ENCODE results near the gene CEP85. TPM values are rescaled to one million over a fixed set of nuclear protein-coding genes. Genes with fewer than 3 reads are reported as not detected.

CEP85 gene
- total and polyA plus RNA-seq, 9 of the 15 experiments (the other 6 are each of a cell fraction or from before 2014, with no cell fraction given) = 42.1 to 140 (median 92.6) TPM

DNA sequence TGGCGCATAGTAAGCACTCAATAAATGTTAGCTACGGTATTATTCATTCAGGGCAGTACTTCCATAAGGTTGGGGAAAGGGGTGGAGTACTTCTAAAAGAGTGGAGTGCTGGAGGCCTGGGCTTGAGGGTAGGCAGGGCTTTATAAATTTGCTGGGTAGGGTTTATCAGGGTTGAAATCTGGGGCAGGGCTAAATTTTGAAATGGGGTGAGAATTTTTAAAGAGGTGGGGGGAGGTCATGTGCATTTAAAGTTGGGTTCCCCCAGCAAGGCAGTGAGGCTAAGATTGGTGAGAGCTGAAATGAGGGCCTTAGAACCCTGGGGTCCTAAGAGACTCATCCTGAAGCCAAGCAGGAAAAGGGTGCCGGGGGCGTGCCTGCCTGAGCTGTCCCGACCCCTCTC lies 33.6 kb upstream of the CEP85 start (continued):
- TF ChIP-seq, protein P1, sequence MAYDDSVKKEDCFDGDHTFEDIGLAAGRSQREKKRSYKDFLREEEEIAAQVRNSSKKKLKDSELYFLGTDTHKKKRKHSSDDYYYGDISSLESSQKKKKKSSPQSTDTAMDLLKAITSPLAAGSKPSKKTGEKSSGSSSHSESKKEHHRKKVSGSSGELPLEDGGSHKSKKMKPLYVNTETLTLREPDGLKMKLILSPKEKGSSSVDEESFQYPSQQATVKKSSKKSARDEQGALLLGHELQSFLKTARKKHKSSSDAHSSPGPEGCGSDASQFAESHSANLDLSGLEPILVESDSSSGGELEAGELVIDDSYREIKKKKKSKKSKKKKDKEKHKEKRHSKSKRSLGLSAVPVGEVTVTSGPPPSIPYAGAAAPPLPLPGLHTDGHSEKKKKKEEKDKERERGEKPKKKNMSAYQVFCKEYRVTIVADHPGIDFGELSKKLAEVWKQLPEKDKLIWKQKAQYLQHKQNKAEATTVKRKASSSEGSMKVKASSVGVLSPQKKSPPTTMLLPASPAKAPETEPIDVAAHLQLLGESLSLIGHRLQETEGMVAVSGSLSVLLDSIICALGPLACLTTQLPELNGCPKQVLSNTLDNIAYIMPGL (CRISPR knock-in tag; IDR thresholded peaks at IDR 0.05) = no peak
- TF ChIP-seq POLR3G (IDR thresholded peaks at IDR 0.05; ENCODE audit: extremely low read depth, insufficient read length, insufficient replicate concordance) = no peak
- no peak for TF ChIP-seq ZNF133 (CRISPR knock-in tag; IDR thresholded peaks at IDR 0.05)
- TF ChIP-seq ZNF644 (tag; IDR thresholded peaks at IDR 0.05; ENCODE audit: low read depth) = no peak
- TF ChIP-seq, protein P2, sequence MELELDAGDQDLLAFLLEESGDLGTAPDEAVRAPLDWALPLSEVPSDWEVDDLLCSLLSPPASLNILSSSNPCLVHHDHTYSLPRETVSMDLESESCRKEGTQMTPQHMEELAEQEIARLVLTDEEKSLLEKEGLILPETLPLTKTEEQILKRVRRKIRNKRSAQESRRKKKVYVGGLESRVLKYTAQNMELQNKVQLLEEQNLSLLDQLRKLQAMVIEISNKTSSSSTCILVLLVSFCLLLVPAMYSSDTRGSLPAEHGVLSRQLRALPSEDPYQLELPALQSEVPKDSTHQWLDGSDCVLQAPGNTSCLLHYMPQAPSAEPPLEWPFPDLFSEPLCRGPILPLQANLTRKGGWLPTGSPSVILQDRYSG (tag; conservative IDR thresholded peaks at IDR 0.05; ENCODE audit: low read depth) = no peak
- TF ChIP-seq, protein P3, sequence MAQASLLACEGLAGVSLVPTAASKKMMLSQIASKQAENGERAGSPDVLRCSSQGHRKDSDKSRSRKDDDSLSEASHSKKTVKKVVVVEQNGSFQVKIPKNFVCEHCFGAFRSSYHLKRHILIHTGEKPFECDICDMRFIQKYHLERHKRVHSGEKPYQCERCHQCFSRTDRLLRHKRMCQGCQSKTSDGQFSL (CRISPR knock-in tag; IDR thresholded peaks at IDR 0.05) = no peak
- TF ChIP-seq, protein P3 (tag; IDR thresholded peaks at IDR 0.05) = 0 out of 4 replicates have a peak, but pooled peaks of 1 of the 2 experiments have one; percentile 17
- TF ChIP-seq, protein P4, sequence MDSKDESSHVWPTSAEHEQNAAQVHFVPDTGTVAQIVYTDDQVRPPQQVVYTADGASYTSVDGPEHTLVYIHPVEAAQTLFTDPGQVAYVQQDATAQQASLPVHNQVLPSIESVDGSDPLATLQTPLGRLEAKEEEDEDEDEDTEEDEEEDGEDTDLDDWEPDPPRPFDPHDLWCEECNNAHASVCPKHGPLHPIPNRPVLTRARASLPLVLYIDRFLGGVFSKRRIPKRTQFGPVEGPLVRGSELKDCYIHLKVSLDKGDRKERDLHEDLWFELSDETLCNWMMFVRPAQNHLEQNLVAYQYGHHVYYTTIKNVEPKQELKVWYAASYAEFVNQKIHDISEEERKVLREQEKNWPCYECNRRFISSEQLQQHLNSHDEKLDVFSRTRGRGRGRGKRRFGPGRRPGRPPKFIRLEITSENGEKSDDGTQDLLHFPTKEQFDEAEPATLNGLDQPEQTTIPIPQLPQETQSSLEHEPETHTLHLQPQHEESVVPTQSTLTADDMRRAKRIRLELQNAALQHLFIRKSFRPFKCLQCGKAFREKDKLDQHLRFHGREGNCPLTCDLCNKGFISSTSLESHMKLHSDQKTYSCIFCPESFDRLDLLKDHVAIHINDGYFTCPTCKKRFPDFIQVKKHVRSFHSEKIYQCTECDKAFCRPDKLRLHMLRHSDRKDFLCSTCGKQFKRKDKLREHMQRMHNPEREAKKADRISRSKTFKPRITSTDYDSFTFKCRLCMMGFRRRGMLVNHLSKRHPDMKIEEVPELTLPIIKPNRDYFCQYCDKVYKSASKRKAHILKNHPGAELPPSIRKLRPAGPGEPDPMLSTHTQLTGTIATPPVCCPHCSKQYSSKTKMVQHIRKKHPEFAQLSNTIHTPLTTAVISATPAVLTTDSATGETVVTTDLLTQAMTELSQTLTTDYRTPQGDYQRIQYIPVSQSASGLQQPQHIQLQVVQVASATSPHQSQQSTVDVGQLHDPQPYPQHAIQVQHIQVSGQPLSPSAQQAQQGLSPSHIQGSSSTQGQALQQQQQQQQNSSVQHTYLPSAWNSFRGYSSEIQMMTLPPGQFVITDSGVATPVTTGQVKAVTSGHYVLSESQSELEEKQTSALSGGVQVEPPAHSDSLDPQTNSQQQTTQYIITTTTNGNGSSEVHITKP (IDR thresholded peaks at IDR 0.05; ENCODE audit: partially characterized antibody) = peak; percentile 74
- TF ChIP-seq TRIM28 (IDR thresholded peaks at IDR 0.05) = no peak

Measured in K562 (cell line).